Large intestine (tissue), 3 donors: ENCODE data around the gene CLEC16A. TPM values are rescaled to one million over a fixed set of nuclear protein-coding genes. Genes with fewer than 3 reads are reported as not detected.
"Not testable (repeated sequence)": the region's sequence is repeated elsewhere in the genome, so short reads cannot be mapped to it uniquely, and the experiment has no call there.

Experiments
- DNase-seq, 2 donors: peaks; one replicate each; pipeline versions ENCODE4 v3.0.0 to v3.0.0-alpha.2; 2013
- H3K27ac ChIP-seq: one replicate; pipeline ENCODE4 v1.5.1; 2013; ENCODE audit warnings: low read length
- H3K27me3 ChIP-seq: 2 replicates; pipeline ENCODE4 v1.6.1; 2013; ENCODE audit warnings: low read length; ENCODE audit not compliant: control insufficient read depth, insufficient read depth
- H3K36me3 ChIP-seq: 2 replicates; pipeline ENCODE4 v1.6.1; 2013; ENCODE audit warnings: low read length; ENCODE audit not compliant: control insufficient read depth, insufficient read depth
- H3K4me1 ChIP-seq: one replicate; pipeline ENCODE4 v1.6.1; 2013; ENCODE audit warnings: low read length; ENCODE audit not compliant: control insufficient read depth, insufficient read depth
- H3K4me3 ChIP-seq: one replicate; pipeline ENCODE4 v1.5.1; 2013; ENCODE audit warnings: low read length
- H3K9me3 ChIP-seq: one replicate; pipeline ENCODE4 v1.6.1; 2013; ENCODE audit warnings: mild to moderate bottlenecking, low read depth, low read length, moderate library complexity; ENCODE audit not compliant: control insufficient read depth
- WGBS: methylation state at CpG from one replicate; pipeline ENCODE4 v1.1.5; 2013; ENCODE audit warnings: low lambda C conversion rate; ENCODE audit not compliant: insufficient coverage; 5-methylcytosine and 5-hydroxymethylcytosine counted together
- polyA plus RNA-seq: library from polyadenylated mRNA; unstranded; fragments of 120-200 nt; gene quantifications from one replicate; pipeline ENCODE4 v1.2.1, GENCODE V29; 2013

CLEC16A gene
- polyA plus RNA-seq, 1 donor = 13.2 TPM

DNA sequence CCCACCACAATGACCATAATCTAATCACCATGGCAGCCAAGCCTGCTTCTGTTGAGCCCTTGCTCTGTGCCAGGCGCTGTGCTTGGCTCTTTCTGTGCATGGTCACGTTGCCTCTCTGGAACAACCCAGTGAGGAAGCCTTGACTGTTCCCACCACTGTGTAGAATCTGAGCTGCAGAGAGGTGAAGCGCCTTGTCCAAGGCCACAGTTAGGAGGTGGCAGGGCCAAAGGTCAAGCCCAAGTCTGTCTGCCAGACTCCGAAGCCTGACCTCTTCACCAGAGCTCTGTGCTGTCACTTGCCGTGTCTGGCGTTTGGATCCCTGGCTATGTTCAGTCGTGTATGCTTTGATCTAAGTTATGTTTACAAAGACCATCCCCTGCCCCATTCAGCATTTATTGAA, 10.5 kb downstream of the CLEC16A start:
- DNase-seq = no peak
- Histone ChIP-seq H3K36me3 (peaks cover 8% of the 10 kb centered on the region), H3K4me3 (no peak overlapping the region), H3K4me1 (no peaks in the 10 kb centered on the region), H3K27me3 (no peaks in the 10 kb centered on the region), H3K27ac (no peak overlapping the region), H3K9me3 (no peaks in the 10 kb centered on the region)
- no CpG with 5 or more reads among the region's 7 CpGs for WGBS

DNA sequence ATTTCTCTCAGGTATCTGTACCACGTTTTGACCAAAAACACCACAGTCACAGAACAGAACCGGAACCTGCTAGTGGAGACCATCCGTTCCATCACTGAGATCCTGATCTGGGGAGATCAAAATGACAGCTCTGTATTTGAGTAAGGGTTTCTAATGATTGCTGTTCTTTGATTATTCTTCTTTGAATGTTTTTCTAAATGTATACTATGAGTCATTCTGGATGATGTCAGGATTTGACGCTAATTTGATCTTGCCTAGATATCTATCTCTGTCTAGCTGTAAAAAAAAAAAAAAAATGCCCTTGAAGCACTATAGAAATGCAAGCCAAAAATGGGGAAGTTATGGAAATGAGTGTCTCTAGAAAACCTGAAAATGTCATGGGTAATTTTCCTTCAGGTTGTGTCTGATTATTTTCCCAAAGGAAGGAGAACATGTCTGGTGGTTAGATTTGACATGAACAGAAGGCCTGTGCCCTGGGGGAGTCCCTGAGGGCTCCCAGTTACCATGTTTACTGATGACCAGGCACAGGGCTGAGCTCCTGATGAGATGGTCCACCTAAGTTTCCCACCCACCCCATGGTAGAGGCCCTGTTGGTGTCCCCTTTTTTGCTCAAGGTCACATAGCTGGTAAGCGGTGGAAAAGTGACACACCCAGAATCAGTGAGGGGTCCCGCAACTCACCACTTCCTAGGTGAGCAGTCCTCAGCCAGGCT, 13.6 kb downstream of the CLEC16A start:
- no peaks in the 10 kb centered on the region for H3K4me1 ChIP-seq
- no peaks in the 10 kb centered on the region for H3K9me3 ChIP-seq
- DNase-seq = no peak
- H3K36me3 ChIP-seq = peaks cover 16% of the 10 kb centered on the region
- 80% methylated on average over 3 of the region's 6 CpGs for WGBS
- H3K4me3 ChIP-seq = no peak overlapping the region
- H3K27ac ChIP-seq = no peak overlapping the region
- H3K27me3 ChIP-seq = no peaks in the 10 kb centered on the region

DNA sequence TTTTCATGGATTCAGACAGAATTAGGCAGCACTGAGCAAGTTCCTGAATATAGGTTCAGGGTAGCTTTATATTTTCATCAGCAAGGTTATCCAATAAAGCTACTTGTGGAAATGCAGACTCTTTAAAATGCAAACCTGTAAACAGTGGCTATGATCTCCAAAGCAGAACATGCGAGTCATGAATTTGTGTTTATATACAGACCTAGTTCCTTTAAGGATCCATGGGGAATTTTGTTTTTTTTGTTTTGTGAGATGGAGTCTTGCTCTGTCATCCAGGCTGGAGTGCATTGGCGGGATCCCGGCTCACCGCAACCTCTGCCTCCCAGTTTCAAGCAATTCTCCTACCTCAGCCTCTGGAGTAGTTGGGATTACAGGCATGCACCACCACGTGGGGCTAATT, 14.8 kb downstream of the CLEC16A start:
- Histone ChIP-seq H3K36me3 (peaks cover 26% of the 10 kb centered on the region), H3K4me3 (no peak overlapping the region), H3K9me3 (no peaks in the 10 kb centered on the region), H3K4me1 (no peaks in the 10 kb centered on the region), H3K27ac (no peak overlapping the region), H3K27me3 (no peaks in the 10 kb centered on the region)
- WGBS = no CpG with 5 or more reads among the region's 5 CpGs
- DNase-seq = no peak

DNA sequence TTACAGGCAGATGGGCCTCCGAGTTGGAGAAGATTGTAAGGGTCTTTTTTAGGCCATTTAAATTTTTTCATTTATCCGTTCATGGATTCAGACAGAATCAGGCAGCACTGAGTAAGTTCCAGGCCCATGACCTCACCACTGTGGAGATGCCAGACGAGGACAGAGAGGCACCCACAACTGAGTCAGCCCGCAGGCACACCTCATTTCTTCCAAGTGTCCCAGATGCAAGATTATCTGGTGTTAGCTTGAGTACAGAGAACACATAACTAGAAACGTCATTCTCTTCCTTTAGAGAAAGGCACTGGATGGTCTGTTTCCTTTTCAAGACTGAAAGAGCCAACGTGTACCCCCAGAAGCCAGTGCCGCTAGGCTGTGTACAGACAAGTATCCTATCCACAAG, 16.9 kb downstream of the CLEC16A start:
- whole genome bisulfite sequencing = 100% methylated on average over 1 of the region's 7 CpGs

DNA sequence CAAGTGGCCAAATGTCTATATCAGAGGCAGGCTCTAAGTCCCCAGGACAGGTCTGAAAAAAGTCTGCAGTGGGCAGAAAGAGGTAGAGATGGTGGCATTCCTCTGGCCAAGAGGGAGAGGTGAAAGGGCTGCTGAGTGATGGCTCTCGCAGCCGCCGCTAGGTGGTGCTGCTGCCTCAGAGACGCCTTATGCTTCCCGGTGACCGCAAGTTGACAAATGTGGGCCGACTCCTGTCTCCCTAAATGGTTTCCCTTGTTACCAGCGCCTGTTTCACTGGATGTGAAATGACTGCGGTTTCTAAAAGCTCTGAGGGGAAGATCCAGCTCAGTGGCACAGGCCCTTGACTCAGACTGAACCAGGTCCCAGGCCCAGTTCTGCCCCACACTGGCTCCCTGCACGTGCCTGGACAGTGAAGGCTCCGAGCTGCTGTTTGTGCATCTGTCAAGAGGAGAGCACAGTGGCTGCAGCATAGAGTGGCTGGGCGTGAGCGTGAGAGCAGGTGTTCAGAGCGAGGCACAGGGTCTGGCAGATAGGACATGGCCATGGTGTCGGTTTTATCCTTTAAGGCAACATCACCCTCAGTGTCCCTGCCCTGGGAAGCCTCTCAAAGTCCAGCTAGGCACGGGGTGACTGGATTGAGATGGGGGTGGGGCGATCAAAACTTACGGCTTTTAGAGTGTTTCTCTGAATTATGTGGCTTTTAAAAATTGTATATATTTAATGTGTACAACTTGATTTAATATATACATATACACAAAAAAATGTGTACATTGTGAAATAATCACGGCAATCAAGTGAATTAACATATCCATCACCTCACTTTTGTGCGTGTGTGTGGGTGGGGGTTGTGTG, 19.9 kb downstream of the CLEC16A start:
- no peak overlapping the region for H3K4me3 ChIP-seq
- H3K36me3 ChIP-seq = peaks cover 23% of the 10 kb centered on the region
- no peaks in the 10 kb centered on the region for H3K9me3 ChIP-seq
- no peaks in the 10 kb centered on the region for H3K4me1 ChIP-seq
- DNase-seq = peak; percentile 61 to 73
- no peaks in the 10 kb centered on the region for H3K27me3 ChIP-seq
- H3K27ac ChIP-seq = no peak overlapping the region
- no CpG with 5 or more reads among the region's 20 CpGs for WGBS

More for the DNA sequence above, 16.9 kb downstream of the CLEC16A start:
- Histone ChIP-seq H3K9me3 (no peaks in the 10 kb centered on the region), H3K4me1 (no peaks in the 10 kb centered on the region), H3K4me3 (no peak overlapping the region), H3K27ac (no peak overlapping the region), H3K36me3 (peaks cover 28% of the 10 kb centered on the region), H3K27me3 (no peaks in the 10 kb centered on the region)
- no peak for DNase-seq

DNA sequence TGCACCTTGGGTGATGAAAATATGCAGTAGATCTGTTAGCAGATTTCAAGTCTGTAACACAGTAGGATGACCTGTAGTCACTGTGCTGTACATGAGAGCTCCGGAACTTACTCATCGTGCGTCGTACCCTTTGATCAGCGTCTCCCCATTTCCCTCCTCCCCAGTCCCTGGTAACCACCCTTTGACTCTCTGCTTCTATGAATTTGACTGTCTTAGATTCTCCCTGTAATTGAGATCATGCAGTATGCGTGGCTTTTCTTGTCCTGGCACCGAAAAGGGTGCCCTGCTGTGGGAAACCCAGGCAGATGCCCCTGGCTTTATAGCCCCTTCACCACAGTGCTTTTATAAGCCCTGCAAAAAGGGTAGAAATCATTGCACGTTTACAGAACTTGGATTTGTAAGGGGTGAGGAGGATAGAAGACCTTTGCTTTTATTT, 20.5 kb downstream of the CLEC16A start:
- Histone ChIP-seq H3K27ac (no peak overlapping the region), H3K9me3 (no peaks in the 10 kb centered on the region), H3K4me1 (no peaks in the 10 kb centered on the region), H3K4me3 (no peak overlapping the region), H3K27me3 (no peaks in the 10 kb centered on the region), H3K36me3 (peaks cover 24% of the 10 kb centered on the region)
- WGBS = 60% methylated on average over 1 of the region's 8 CpGs
- no peak for DNase-seq

DNA sequence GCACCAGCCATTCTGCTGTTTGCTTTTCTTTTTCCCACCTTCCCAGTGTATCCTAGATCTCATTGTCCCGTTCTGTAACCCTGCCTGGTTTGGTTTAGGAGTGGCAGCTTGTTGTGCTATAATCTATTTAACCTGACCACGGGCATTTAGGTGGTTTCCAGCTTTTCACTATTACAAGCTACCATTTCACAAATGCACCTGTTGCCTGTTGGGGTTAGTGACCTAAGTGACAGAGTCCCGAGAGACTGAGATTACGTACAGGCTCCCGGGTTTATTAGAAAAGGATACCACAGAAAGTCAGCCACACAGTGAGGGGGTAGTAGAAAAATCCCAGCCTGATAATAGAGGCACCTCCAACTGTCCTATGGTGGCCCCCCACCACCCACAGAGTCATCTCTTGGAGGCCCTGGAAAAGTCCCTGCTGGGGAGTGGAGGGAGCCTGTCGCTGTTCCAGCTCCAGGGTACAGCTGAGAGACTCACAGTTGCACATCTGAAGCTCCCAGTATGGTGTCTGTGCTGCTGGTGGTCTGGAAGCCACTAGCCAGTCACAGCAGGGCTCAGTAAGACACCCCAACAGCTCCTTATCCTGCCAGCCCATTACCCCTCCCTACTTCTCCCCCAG, 21.2 kb downstream of the CLEC16A start:
- Histone ChIP-seq H3K4me1 (no peaks in the 10 kb centered on the region), H3K9me3 (no peaks in the 10 kb centered on the region), H3K27ac (no peak overlapping the region), H3K27me3 (no peaks in the 10 kb centered on the region), H3K4me3 (no peak overlapping the region), H3K36me3 (peaks cover 27% of the 10 kb centered on the region)
- no peak for DNase-seq
- WGBS = no CpG with 5 or more reads among the region's 6 CpGs

DNA sequence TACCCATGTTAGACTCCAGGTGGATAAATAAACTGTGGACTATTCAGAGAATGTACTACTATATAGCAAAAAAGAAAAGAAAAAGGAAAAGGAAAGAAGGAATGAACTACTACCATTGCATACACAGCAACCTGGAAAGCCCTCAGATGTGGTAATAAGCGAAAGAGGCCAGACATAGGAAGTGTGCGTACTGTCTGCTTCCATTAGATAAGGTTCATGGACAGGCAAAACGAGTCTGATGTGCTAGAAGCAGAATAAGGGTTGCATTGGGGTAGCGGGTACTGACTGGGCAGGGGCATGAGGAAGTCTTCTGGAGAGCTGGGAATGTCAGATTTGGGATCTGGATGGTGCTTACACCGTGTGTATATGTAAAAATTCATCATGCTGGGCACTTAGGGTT, 21.8 kb downstream of the CLEC16A start:
- no CpG with 5 or more reads among the region's 5 CpGs for WGBS
- no peak overlapping the region for H3K27ac ChIP-seq
- H3K27me3 ChIP-seq = no peaks in the 10 kb centered on the region
- peaks cover 33% of the 10 kb centered on the region for H3K36me3 ChIP-seq
- DNase-seq = no peak
- H3K9me3 ChIP-seq = no peaks in the 10 kb centered on the region
- H3K4me3 ChIP-seq = no peak overlapping the region
- H3K4me1 ChIP-seq = no peaks in the 10 kb centered on the region

DNA sequence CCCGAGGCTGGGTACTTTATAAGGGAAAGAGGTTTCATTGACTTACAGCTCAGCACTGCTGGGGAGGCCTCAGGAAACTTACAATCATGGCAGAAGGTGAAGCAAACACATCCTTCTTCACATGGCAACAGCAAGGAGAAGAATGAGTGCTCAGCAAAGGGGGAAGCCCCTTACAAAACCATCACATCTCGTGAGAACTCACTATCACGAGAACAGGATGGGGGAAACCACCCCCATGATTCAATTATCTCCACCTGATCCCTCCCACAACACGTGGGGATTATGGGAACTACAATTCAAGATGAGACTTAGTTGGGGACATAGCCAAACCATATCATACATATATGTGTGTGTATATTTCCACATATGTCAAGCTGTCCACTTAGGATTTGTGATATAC, 22.2 kb downstream of the CLEC16A start:
- H3K27me3 ChIP-seq, DNase-seq, H3K9me3 ChIP-seq, H3K4me1 ChIP-seq, H3K4me3 ChIP-seq, H3K27ac ChIP-seq: not testable (repeated sequence)
- peaks cover 34% of the 10 kb centered on the region for H3K36me3 ChIP-seq
- WGBS = no CpG with 5 or more reads among the region's 4 CpGs

DNA sequence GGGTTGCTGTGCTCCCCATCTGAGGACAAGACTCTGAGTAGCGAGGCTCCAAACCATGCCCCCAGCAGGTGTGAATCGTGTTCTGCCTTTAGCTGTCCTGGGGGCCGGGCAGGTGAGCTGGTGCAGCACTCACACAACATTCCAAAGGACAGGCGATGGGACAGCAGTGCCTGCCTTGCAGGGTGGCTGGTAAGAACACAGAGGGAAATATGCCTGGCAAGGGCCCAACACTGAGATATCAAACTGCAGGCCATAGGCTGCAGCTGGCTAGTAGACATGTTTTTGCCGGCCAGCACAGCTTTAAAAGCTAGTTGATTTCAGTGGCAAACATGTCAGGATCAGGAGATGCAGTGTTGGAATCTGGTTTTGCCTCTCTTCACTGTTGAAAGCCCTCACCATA, 23.6 kb downstream of the CLEC16A start:
- Histone ChIP-seq H3K36me3 (peaks cover 31% of the 10 kb centered on the region), H3K4me3 (no peak overlapping the region), H3K27ac (no peak overlapping the region), H3K27me3 (no peaks in the 10 kb centered on the region), H3K9me3 (no peaks in the 10 kb centered on the region), H3K4me1 (no peaks in the 10 kb centered on the region)
- no CpG with 5 or more reads among the region's 5 CpGs for WGBS
- DNase-seq = no peak
